ENCODE results near the gene FURIN.
"Not testable (repeated sequence)": the region's sequence is repeated elsewhere in the genome, so short reads cannot be mapped to it uniquely, and the experiment has no call there.

The FURIN gene

GRCh38 chr15:90871139-90871715 is 2.8 kb downstream of the FURIN start:
- DNase-seq, result peak; percentile 63

- peak; percentile 59 for DNase-seq
Measured at GRCh38 chr15:90871716-90872485, 3.5 kb downstream of the FURIN start.

DNA sequence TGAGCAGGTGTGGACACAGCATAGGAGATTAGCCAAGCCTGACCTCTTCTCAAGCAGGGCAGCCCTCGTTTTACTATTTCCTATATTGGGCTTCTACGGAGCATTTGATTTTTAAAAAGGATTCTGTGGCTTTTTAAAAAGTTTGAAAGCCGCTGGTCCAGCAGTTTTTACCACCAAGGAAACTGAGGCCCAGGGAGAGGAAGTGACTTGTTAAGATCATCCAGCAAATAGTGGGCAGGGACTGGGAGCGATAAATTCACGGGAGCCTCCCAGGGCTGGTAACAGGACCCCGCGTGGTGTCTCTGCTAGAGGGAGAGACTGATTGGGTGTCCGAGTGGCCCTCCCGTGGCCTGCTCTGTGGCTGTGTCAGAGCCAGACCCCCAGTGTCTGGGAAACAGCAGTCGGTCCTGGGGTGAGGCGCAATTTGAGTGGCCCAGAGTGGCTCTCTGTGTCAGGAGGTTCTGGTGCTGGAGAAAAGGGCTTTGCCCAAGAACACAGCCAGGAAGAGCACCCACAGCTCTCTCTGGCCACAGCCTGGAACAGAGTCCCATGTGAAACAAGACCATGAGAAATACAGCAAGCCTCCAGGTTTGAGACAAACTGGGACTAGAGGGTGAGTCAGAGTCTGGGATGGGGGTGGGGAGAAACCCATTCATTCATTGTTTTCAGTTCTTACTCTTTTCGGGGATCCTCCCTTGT is 4.2 kb downstream of the FURIN start:
- peak; percentile 68 for DNase-seq

- DNase-seq, result peak; percentile 64
Measured at GRCh38 chr15:90873488-90873997, 5.2 kb downstream of the FURIN start.

GRCh38 chr15:90873998-90874605 is 5.7 kb downstream of the FURIN start:
- peak; percentile 91 for DNase-seq

- DNase-seq, result not testable (repeated sequence)
Measured at GRCh38 chr15:90874986-90875385, 6.6 kb downstream of the FURIN start.

- no peak for DNase-seq
Measured at GRCh38 chr15:90875549-90875981, 7.2 kb downstream of the FURIN start.

- DNase-seq, result no peak
Measured at GRCh38 chr15:90876046-90876445, 7.7 kb downstream of the FURIN start.

GRCh38 chr15:90876512-90877170 is 8.3 kb downstream of the FURIN start:
- no peak for DNase-seq

DNA sequence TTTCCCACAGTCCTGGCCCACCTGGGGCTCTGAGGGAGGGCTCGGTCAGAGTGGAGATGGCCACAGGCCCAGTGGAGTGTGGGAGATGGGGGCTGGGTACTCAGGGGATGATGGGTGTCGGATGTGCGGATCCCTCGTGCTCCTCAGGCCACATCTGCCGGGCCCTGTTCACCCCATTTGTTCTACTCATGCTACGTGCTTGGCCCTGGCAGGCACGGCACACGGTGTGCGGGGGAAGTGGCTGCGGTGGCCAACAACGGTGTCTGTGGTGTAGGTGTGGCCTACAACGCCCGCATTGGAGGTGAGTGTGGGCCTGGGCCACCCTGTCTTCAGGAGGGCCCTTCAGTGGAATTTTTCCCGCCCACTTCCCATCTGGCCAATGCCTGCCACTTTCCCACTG is 8.9 kb downstream of the FURIN start:
- DNase-seq, result no peak

- no peak for DNase-seq
Measured at GRCh38 chr15:90877996-90878395, 9.6 kb downstream of the FURIN start.

DNA sequence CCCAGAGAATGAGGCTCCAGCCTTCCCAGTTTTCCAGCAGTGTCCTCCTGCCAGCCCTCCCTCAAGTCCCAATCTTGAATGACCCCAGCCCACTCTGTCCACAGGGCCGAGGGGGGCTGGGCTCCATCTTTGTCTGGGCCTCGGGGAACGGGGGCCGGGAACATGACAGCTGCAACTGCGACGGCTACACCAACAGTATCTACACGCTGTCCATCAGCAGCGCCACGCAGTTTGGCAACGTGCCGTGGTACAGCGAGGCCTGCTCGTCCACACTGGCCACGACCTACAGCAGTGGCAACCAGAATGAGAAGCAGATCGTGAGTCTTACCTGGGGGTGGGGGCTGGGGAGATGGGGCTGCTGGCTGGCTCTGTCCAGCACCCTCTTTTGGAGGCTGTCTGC is 10.3 kb downstream of the FURIN start:
- no peak for DNase-seq

DNA sequence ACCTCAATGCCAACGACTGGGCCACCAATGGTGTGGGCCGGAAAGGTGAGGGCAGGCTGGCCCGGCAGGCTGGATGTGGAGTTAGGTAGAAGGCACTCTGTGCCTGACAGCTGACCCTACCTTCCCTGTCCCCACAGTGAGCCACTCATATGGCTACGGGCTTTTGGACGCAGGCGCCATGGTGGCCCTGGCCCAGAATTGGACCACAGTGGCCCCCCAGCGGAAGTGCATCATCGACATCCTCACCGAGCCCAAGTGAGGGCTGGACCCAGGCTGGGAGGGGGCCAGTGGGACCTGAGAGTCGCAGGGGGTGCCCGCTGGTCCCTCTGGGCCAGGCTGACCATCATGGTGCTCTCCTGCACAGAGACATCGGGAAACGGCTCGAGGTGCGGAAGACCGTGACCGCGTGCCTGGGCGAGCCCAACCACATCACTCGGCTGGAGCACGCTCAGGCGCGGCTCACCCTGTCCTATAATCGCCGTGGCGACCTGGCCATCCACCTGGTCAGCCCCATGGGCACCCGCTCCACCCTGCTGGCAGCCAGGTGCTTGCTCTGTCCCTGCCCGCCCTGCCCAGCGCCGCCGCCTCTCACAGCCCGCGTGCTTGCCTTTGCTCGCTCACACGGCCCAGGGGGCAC is 11.5 kb downstream of the FURIN start:
- peak; percentile 34 for DNase-seq

GRCh38 chr15:90880381-90881145 is 12.2 kb downstream of the FURIN start:
- DNase-seq, result no peak

DNA sequence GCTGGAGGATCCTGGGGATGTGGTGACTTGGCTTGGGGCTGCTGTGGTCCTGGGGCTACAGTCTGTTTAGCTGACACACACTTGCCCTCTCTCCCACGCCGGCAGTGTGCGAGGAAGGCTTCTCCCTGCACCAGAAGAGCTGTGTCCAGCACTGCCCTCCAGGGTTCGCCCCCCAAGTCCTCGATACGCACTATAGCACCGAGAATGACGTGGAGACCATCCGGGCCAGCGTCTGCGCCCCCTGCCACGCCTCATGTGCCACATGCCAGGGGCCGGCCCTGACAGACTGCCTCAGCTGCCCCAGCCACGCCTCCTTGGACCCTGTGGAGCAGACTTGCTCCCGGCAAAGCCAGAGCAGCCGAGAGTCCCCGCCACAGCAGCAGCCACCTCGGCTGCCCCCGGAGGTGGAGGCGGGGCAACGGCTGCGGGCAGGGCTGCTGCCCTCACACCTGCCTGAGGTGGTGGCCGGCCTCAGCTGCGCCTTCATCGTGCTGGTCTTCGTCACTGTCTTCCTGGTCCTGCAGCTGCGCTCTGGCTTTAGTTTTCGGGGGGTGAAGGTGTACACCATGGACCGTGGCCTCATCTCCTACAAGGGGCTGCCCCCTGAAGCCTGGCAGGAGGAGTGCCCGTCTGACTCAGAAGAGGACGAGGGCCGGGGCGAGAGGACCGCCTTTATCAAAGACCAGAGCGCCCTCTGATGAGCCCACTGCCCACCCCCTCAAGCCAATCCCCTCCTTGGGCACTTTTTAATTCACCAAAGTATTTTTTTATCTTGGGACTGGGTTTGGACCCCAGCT is 13.0 kb downstream of the FURIN start:
- DNase-seq, result no peak

DNA sequence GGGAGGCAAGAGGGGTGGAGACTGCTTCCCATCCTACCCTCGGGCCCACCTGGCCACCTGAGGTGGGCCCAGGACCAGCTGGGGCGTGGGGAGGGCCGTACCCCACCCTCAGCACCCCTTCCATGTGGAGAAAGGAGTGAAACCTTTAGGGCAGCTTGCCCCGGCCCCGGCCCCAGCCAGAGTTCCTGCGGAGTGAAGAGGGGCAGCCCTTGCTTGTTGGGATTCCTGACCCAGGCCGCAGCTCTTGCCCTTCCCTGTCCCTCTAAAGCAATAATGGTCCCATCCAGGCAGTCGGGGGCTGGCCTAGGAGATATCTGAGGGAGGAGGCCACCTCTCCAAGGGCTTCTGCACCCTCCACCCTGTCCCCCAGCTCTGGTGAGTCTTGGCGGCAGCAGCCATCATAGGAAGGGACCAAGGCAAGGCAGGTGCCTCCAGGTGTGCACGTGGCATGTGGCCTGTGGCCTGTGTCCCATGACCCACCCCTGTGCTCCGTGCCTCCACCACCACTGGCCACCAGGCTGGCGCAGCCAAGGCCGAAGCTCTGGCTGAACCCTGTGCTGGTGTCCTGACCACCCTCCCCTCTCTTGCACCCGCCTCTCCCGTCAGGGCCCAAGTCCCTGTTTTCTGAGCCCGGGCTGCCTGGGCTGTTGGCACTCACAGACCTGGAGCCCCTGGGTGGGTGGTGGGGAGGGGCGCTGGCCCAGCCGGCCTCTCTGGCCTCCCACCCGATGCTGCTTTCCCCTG is 13.8 kb downstream of the FURIN start:
- no peak for DNase-seq

DNA sequence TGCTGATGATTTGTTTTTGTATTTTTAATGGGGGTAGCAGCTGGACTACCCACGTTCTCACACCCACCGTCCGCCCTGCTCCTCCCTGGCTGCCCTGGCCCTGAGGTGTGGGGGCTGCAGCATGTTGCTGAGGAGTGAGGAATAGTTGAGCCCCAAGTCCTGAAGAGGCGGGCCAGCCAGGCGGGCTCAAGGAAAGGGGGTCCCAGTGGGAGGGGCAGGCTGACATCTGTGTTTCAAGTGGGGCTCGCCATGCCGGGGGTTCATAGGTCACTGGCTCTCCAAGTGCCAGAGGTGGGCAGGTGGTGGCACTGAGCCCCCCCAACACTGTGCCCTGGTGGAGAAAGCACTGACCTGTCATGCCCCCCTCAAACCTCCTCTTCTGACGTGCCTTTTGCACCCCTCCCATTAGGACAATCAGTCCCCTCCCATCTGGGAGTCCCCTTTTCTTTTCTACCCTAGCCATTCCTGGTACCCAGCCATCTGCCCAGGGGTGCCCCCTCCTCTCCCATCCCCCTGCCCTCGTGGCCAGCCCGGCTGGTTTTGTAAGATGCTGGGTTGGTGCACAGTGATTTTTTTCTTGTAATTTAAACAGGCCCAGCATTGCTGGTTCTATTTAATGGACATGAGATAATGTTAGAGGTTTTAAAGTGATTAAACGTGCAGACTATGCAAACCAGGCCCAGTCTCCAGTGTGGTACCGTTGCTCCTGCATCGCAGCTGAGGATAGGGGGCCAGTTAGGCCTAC is 14.6 kb downstream of the FURIN start:
- no peak for DNase-seq

DNA sequence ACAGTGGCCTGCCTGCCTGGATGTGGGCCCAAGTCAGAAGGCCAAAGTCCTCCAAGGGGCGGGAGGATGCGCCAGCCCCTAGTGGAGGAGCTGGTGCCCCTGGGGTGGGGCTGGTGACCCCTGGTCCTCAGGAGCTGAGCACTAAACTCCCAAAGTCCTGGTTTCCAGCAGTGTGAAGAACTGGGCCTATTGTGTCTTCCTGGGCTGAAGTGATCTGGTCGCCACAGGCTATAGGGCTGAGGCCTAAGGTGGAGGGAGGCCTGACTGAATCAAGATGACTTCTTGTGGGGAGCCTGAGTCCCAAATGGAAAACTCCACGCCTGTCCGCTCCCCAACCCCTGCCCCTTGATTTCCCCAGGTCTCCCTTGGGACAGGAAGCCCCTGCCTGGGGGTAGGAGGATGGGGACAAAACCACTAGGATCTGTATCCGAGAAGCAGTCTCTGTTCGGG is 15.2 kb downstream of the FURIN start:
- no peak for DNase-seq

All from DMS53 (cell line).